ENCODE measurements around the gene TMEM59L. TPM values are rescaled to one million over a fixed set of nuclear protein-coding genes. Genes with fewer than 3 reads are reported as not detected.

TMEM59L gene
- total and polyA plus RNA-seq, 9 of the 15 experiments (the other 6 are each of a cell fraction or from before 2014, with no cell fraction given): 0.37 TPM; not detected in 8

DNA sequence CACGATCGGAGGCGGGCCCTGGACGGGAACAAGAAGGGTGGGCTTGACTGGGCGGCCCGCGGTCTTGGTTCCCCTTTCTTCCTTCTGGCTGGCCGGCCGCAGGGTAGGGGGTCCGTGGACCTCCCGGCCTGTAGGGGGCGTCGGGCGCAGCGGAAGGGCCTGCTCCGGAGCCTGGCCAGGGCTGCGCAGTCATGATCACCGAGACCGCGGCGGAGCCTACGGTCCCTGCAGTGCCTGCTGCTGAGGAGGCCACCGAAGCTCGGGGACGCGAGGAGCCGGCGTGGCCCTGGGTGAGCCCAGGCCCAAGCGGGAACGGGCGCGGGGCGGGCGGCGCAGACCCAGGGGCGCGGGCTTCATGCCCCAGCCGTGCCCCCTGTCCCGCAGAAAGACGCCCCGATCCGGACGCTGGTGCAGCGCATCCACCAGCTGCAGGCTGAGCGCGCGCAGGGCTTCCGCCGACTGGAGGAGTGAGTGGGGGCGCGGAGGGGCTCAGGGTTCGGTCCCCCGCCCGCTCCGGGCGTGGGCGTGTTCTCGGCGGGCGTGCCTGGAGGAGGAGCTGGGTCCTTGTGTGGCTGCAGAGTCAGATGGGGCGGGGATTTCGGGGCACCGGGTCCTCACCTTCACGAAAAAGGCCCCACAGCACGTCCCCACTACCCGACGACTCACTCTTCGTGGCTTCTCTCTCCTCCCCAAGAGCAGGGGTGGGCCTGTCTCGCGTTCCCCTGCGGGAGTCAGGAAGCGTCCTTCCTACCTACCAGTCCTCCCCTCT, 23.9 kb upstream of the TMEM59L start, which contains the start of gene REX1BD (continued):
- TF ChIP-seq, protein P1, sequence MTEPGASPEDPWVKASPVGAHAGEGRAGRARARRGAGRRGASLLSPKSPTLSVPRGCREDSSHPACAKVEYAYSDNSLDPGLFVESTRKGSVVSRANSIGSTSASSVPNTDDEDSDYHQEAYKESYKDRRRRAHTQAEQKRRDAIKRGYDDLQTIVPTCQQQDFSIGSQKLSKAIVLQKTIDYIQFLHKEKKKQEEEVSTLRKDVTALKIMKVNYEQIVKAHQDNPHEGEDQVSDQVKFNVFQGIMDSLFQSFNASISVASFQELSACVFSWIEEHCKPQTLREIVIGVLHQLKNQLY (CRISPR knock-in tag; conservative IDR thresholded peaks at IDR 0.05): no peak
- TF ChIP-seq OTX1 (CRISPR knock-in tag; IDR thresholded peaks at IDR 0.05) (0 out of 2 replicates have a peak, but pooled peaks have one; percentile 33), KDM5B (IDR thresholded peaks at IDR 0.05; ENCODE audit: insufficient replicate concordance, low read depth, low read length) (peak; percentile 53), BRF1 (IDR thresholded peaks at IDR 0.05; ENCODE audit: borderline replicate concordance, extremely low read depth, insufficient read length) (no peak), MEF2D (tag; conservative IDR thresholded peaks at IDR 0.05; ENCODE audit: low read depth) (no peak), BRD9 (IDR thresholded peaks at IDR 0.05; ENCODE audit: low read depth, partially characterized antibody) (no peak), POLR2A (conservative IDR thresholded peaks at IDR 0.05) (peak; percentile 91)
- TF ChIP-seq, protein P2, sequence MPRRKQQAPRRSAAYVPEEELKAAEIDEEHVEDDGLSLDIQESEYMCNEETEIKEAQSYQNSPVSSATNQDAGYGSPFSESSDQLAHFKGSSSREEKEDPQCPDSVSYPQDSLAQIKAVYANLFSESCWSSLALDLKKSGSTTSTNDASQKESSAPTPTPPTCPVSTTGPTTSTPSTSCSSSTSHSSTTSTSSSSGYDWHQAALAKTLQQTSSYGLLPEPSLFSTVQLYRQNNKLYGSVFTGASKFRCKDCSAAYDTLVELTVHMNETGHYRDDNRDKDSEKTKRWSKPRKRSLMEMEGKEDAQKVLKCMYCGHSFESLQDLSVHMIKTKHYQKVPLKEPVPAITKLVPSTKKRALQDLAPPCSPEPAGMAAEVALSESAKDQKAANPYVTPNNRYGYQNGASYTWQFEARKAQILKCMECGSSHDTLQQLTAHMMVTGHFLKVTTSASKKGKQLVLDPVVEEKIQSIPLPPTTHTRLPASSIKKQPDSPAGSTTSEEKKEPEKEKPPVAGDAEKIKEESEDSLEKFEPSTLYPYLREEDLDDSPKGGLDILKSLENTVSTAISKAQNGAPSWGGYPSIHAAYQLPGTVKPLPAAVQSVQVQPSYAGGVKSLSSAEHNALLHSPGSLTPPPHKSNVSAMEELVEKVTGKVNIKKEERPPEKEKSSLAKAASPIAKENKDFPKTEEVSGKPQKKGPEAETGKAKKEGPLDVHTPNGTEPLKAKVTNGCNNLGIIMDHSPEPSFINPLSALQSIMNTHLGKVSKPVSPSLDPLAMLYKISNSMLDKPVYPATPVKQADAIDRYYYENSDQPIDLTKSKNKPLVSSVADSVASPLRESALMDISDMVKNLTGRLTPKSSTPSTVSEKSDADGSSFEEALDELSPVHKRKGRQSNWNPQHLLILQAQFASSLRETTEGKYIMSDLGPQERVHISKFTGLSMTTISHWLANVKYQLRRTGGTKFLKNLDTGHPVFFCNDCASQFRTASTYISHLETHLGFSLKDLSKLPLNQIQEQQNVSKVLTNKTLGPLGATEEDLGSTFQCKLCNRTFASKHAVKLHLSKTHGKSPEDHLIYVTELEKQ (CRISPR knock-in tag; IDR thresholded peaks at IDR 0.05): no peak
- TF ChIP-seq, protein P3, sequence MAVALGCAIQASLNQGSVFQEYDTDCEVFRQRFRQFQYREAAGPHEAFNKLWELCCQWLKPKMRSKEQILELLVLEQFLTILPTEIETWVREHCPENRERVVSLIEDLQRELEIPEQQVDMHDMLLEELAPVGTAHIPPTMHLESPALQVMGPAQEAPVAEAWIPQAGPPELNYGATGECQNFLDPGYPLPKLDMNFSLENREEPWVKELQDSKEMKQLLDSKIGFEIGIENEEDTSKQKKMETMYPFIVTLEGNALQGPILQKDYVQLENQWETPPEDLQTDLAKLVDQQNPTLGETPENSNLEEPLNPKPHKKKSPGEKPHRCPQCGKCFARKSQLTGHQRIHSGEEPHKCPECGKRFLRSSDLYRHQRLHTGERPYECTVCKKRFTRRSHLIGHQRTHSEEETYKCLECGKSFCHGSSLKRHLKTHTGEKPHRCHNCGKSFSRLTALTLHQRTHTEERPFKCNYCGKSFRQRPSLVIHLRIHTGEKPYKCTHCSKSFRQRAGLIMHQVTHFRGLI (CRISPR knock-in tag; IDR thresholded peaks at IDR 0.05): no peak
- TF ChIP-seq, protein P4, sequence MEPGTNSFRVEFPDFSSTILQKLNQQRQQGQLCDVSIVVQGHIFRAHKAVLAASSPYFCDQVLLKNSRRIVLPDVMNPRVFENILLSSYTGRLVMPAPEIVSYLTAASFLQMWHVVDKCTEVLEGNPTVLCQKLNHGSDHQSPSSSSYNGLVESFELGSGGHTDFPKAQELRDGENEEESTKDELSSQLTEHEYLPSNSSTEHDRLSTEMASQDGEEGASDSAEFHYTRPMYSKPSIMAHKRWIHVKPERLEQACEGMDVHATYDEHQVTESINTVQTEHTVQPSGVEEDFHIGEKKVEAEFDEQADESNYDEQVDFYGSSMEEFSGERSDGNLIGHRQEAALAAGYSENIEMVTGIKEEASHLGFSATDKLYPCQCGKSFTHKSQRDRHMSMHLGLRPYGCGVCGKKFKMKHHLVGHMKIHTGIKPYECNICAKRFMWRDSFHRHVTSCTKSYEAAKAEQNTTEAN (CRISPR knock-in tag; IDR thresholded peaks at IDR 0.05): no peak; the same call in 1 of the 2 replicates
